HFFc6 (cell line): Measurements from ENCODE around the gene OCA2. TPM values are rescaled to one million over a fixed set of nuclear protein-coding genes. Genes with fewer than 3 reads are reported as not detected.

Experiments
- DNase-seq: peaks from one replicate; pipeline ENCODE4 v3.0.0-alpha.2; 2018
- H3K27ac Mint-ChIP-seq: 2 replicates; pipeline ENCODE4 v1.8.0; 2020; ENCODE audit warnings: mild to moderate bottlenecking, mixed read lengths
- H3K27me3 Mint-ChIP-seq: 2 replicates; pipeline ENCODE4 v1.8.0; 2021; ENCODE audit warnings: mild to moderate bottlenecking, moderate library complexity, mixed read lengths; ENCODE audit not compliant: insufficient read depth
- H3K36me3 Mint-ChIP-seq: 2 replicates; pipeline ENCODE4 v1.8.0; 2021; ENCODE audit warnings: low read depth, mixed read lengths
- H3K4me1 Mint-ChIP-seq: 2 replicates; pipeline ENCODE4 v1.8.0; 2020; ENCODE audit warnings: low read depth, mixed read lengths
- H3K4me3 Mint-ChIP-seq: 2 replicates; pipeline ENCODE4 v1.8.0; 2020; ENCODE audit warnings: mild to moderate bottlenecking, moderate library complexity, mixed read lengths
- H3K9me3 Mint-ChIP-seq: 2 replicates; pipeline ENCODE4 v1.8.0; 2020; ENCODE audit warnings: mild to moderate bottlenecking, mixed read lengths
- total RNA-seq, 6 experiments: library from RNA; stranded (reverse); fragmentation: NEBNext Ultra II Directional; extraction: Animal tissue kit (Norgen Biotek cat#: 25700); gene quantifications; 2 replicates in 1 of 6; 3 replicates in 5 of 6; pipeline ENCODE4 v1.2.3, GENCODE V29; 2021
- TF ChIP-seq, protein P1 (sequence below): fragments of 200-600 bp; sonication (generic); IDR thresholded peaks from 2 replicates; pipeline ENCODE4 v1.5.0; 2021; ENCODE audit warnings: antibody characterized with exemption, mild to moderate bottlenecking

Gene OCA2
- total RNA-seq, 6 experiments from 2014 or later: not detected

- Mint-ChIP-seq H3K9me3 (no peaks in the 10 kb centered on the region), H3K27me3 (no peaks in the 10 kb centered on the region; the same call in none of the 2 replicates), H3K4me1 (no peaks in the 10 kb centered on the region), H3K27ac (no peak overlapping the region), H3K36me3 (peaks cover 20% of the 10 kb centered on the region), H3K4me3 (no peak overlapping the region)
- TF ChIP-seq, protein P1, sequence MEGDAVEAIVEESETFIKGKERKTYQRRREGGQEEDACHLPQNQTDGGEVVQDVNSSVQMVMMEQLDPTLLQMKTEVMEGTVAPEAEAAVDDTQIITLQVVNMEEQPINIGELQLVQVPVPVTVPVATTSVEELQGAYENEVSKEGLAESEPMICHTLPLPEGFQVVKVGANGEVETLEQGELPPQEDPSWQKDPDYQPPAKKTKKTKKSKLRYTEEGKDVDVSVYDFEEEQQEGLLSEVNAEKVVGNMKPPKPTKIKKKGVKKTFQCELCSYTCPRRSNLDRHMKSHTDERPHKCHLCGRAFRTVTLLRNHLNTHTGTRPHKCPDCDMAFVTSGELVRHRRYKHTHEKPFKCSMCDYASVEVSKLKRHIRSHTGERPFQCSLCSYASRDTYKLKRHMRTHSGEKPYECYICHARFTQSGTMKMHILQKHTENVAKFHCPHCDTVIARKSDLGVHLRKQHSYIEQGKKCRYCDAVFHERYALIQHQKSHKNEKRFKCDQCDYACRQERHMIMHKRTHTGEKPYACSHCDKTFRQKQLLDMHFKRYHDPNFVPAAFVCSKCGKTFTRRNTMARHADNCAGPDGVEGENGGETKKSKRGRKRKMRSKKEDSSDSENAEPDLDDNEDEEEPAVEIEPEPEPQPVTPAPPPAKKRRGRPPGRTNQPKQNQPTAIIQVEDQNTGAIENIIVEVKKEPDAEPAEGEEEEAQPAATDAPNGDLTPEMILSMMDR: no peak
- no peak for DNase-seq
Observed at GRCh38 chr15:28109626-28110455, 10.7 kb upstream of the OCA2 start.

DNA sequence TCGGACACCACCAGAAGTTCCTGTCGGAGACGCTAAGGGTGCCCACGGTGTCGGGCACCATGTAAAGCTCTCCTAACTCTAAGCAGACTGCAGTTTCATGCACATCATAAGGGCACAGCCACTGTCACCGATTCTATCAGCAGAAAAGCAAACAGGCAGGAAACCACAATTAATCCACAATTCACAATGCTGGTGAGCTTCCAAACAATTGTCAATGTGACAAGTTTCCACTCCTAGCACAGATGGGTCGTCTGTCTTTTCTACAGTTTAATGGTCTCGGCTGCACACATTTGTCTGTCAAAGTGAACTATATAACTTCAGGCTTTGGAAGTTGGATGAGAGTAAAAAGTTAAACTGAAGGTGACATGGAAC lies 8.8 kb upstream of the OCA2 start:
- TF ChIP-seq, protein P1: no peak
- Mint-ChIP-seq H3K27me3 (peaks cover 1% of the 10 kb centered on the region), H3K36me3 (peaks cover 16% of the 10 kb centered on the region), H3K27ac (no peak overlapping the region), H3K4me3 (no peak overlapping the region), H3K4me1 (no peaks in the 10 kb centered on the region), H3K9me3 (no peaks in the 10 kb centered on the region)
- DNase-seq: no peak

- H3K4me1 Mint-ChIP-seq: no peaks in the 10 kb centered on the region
- H3K4me3 Mint-ChIP-seq: peak overlapping the region; percentile 88
- no peak overlapping the region for H3K27ac Mint-ChIP-seq
- no peak for DNase-seq
- TF ChIP-seq, protein P1: no peak
- H3K36me3 Mint-ChIP-seq: peaks cover 15% of the 10 kb centered on the region
- no peaks in the 10 kb centered on the region for H3K9me3 Mint-ChIP-seq
- H3K27me3 Mint-ChIP-seq: peaks cover 1% of the 10 kb centered on the region
Observed at GRCh38 chr15:28107111-28107903, 8.2 kb upstream of the OCA2 start.

GRCh38 chr15:28106294-28107110 lies 7.4 kb upstream of the OCA2 start:
- Mint-ChIP-seq H3K36me3 (peaks cover 7% of the 10 kb centered on the region), H3K27ac (no peak overlapping the region), H3K9me3 (no peaks in the 10 kb centered on the region), H3K4me3 (peak overlapping the region; percentile 39; the same call in 1 of the 2 replicates), H3K4me1 (no peaks in the 10 kb centered on the region), H3K27me3 (peaks cover 1% of the 10 kb centered on the region)
- TF ChIP-seq, protein P1: no peak
- DNase-seq: no peak

DNA sequence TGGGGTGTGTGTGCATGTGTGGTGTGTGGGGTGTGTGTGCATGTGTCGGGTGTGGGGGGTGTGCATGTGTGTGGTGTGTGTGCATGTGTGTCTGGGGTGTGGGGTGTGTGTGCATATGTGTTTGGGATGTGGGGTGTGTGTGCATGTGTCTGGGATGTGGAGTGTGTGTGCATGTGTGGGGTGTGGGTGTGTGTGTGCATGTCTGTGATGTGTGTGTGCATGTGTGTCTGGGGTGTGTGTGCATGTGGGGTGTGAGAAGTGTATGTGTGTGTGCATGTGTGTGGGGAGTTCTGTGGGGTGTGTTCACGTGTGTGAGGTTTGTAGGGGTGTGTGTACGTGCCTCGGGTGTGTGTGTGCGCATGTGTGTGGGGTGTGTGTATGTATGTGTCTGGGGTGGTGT lies 6.7 kb upstream of the OCA2 start:
- peak overlapping the region; percentile 39 for H3K4me3 Mint-ChIP-seq
- TF ChIP-seq, protein P1: no peak
- no peak for DNase-seq
- H3K4me1 Mint-ChIP-seq: no peaks in the 10 kb centered on the region
- no peaks in the 10 kb centered on the region for H3K9me3 Mint-ChIP-seq
- peaks cover 4% of the 10 kb centered on the region; the same call in 1 of the 2 replicates for H3K36me3 Mint-ChIP-seq
- H3K27ac Mint-ChIP-seq: no peak overlapping the region
- peaks cover 1% of the 10 kb centered on the region for H3K27me3 Mint-ChIP-seq
